GM18526 (cell line): ENCODE measurements around the gene MAMDC4.
A peak's percentile ranks its signal among the peaks of the same experiment; 100 is the strongest.

Experiments
- POLR2A ChIP-seq: IDR thresholded peaks from 3 replicates; pipeline ENCODE4 v1.6.1; 2011; ENCODE audit not compliant: insufficient read length; ENCODE audit errors: extremely low read depth

MAMDC4 gene

GRCh38 chr9:136846376-136847087 is 5.6 kb upstream of the MAMDC4 start:
- no peak for TF ChIP-seq POLR2A

GRCh38 chr9:136847088-136847825 is 4.9 kb upstream of the MAMDC4 start:
- no peak for TF ChIP-seq POLR2A

- TF ChIP-seq POLR2A = peak; percentile 56
Observed at GRCh38 chr9:136847826-136848392, 4.2 kb upstream of the MAMDC4 start.

GRCh38 chr9:136848393-136849037 is 3.6 kb upstream of the MAMDC4 start:
- no peak for TF ChIP-seq POLR2A

GRCh38 chr9:136849038-136849959 is 2.8 kb upstream of the MAMDC4 start, which contains the start of gene PHPT1:
Gene PHPT1 (plus strand): TSS chr9:136849409. CDS start chr9:136849431, 22 bp downstream.
- TF ChIP-seq POLR2A = peak; percentile 93

GRCh38 chr9:136849960-136850865 is 1.9 kb upstream of the MAMDC4 start:
- no peak for TF ChIP-seq POLR2A

GRCh38 chr9:136850866-136851775 is 1.0 kb upstream of the MAMDC4 start:
- no peak for TF ChIP-seq POLR2A

- TF ChIP-seq POLR2A = no peak
Observed at GRCh38 chr9:136852664-136853595, 784 bp downstream of the MAMDC4 start.

GRCh38 chr9:136853596-136854112 is 1.5 kb downstream of the MAMDC4 start:
- no peak for TF ChIP-seq POLR2A

- no peak for TF ChIP-seq POLR2A
Observed at GRCh38 chr9:136854113-136854841, 2.1 kb downstream of the MAMDC4 start.

- TF ChIP-seq POLR2A = no peak
Observed at GRCh38 chr9:136854842-136855460, 2.8 kb downstream of the MAMDC4 start.
